ENCODE data around the gene IRS2. TPM values are rescaled to one million over a fixed set of nuclear protein-coding genes. Genes with fewer than 3 reads are reported as not detected.

IRS2 gene
- total RNA-seq, 1 donor from 2014 or later: 43.8 TPM

DNA sequence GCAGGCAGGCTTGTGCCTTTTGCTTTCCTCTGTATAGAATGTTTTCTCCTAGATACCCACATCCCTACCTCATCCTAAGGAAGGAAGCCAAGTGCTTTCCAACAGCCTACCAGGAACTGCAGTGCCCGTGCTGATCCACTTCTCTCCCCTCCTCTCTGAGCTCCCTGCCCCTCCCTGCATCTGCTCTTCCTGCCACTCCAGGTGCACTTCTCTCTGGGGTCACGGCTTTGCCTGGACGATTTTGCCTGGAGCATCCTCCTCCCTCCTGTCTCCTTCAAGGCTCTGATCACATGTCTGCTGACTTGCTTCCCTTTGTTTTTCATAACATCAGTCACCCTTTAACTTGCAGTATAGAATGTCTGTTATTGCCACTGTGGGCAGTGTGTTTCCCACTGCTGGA is 34.7 kb upstream of the IRS2 start:
- DNase-seq: no peak

DNA sequence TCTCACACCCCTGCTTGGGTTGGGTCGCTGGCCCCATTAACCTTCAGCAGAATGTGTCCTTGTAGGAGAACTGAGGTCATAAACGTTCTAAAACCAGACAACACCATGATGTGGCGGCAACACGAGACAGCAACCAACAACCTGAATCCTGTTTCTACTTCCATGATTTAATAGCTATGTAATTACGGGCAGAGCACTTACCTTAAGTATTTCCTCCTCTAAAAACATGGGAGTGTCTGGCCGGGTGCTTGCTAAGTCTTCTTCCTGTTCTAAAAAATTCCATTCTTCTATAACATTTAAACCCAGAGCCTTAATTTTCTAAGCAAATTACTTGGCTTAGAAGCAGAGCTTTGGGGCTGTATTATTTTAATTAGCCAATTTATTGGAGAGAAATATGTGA is 33.5 kb upstream of the IRS2 start:
- Histone ChIP-seq H3K9me3 (no peaks in the 10 kb centered on the region), H3K36me3 (no peaks in the 10 kb centered on the region), H3K27me3 (peaks cover 5% of the 10 kb centered on the region), H3K4me3 (no peak overlapping the region), H3K27ac (no peak overlapping the region), H3K4me1 (no peaks in the 10 kb centered on the region)
- TF ChIP-seq, protein P1, sequence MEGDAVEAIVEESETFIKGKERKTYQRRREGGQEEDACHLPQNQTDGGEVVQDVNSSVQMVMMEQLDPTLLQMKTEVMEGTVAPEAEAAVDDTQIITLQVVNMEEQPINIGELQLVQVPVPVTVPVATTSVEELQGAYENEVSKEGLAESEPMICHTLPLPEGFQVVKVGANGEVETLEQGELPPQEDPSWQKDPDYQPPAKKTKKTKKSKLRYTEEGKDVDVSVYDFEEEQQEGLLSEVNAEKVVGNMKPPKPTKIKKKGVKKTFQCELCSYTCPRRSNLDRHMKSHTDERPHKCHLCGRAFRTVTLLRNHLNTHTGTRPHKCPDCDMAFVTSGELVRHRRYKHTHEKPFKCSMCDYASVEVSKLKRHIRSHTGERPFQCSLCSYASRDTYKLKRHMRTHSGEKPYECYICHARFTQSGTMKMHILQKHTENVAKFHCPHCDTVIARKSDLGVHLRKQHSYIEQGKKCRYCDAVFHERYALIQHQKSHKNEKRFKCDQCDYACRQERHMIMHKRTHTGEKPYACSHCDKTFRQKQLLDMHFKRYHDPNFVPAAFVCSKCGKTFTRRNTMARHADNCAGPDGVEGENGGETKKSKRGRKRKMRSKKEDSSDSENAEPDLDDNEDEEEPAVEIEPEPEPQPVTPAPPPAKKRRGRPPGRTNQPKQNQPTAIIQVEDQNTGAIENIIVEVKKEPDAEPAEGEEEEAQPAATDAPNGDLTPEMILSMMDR (IDR thresholded peaks at IDR 0.05): no peak
- peak; percentile 49 for ATAC-seq
- no peak for DNase-seq
- intact Hi-C loops (cut with DNase I): no loop called here

More for the DNA sequence above, 34.7 kb upstream of the IRS2 start:
- TF ChIP-seq, protein P1 (IDR thresholded peaks at IDR 0.05): no peak
- Histone ChIP-seq H3K4me1 (no peaks in the 10 kb centered on the region), H3K27me3 (peaks cover 3% of the 10 kb centered on the region), H3K4me3 (no peak overlapping the region), H3K9me3 (no peaks in the 10 kb centered on the region), H3K36me3 (no peaks in the 10 kb centered on the region), H3K27ac (no peak overlapping the region)
- intact Hi-C loops (cut with DNase I): no loop called here
- ATAC-seq: peak; percentile 20

DNA sequence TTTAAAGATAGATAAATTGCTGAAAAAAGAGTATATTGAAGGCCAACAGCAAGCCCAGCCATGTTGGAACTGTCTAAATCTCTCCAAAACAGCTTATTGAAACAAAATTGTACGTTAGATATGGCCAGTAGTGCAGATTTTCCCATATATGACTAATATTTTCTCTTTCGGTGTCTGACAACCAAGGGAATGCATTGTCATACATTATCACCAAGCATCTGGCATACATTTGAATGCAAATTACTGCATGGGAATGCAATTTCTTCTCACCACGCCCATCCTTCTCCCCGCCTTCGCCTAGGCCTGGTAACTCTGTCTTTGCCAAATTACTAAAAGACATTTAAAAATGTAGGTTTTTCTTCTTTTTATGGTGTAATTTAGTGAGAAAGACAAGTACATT is 32.5 kb upstream of the IRS2 start:
- ATAC-seq: no peak
- H3K36me3 ChIP-seq: no peaks in the 10 kb centered on the region
- H3K9me3 ChIP-seq: no peaks in the 10 kb centered on the region
- no peak for DNase-seq
- H3K27ac ChIP-seq: no peak overlapping the region
- H3K4me1 ChIP-seq: no peaks in the 10 kb centered on the region
- H3K27me3 ChIP-seq: peaks cover 5% of the 10 kb centered on the region
- TF ChIP-seq, protein P1 (IDR thresholded peaks at IDR 0.05): no peak
- H3K4me3 ChIP-seq: no peak overlapping the region
- intact Hi-C loops (cut with DNase I): no loop called here

DNA sequence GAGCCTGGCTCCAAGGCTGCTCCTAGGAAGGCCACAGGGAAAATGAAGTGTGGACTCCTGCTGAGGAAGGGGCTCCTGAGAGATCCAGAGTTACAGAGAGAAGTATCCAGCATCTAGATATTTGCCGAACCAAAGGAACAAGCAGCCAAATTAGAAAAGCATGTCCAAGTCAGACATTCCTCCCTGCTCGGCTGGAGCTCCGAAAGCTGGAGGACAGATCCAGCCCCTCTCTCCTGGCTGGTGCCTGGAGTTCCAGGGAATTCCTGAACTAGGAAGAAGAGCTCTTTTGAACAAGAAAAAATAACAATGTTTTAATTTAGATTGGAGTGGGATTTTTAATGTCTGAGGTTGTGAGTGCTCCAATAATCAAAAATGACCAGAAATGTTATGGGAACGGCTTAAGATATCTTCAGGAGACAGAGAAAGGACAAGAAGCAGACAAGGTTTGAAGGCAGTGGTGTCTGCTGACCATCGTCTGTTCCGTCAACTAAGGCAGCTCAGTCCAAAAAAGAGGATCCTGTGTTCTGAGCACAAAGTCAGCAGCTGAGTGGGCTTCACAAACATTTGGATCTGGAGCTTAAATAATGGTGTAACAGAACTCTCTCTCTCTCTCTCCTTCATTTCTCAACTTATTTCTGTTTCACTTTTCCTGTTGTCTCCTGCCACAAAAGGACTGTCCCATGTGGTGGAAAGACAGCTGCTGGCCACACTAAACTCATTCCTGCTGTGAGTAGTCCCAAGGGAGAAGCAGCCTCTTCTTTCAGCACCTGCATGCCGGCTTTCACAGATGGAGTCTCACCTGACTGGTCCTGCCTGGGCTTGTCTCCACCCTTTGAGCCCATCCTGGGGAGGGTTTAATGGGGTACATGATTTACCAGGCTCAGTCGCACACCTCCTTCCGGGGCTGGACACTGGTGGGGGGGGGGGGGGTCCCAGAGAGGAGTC is 31.5 kb upstream of the IRS2 start:
- H3K9me3 ChIP-seq: no peaks in the 10 kb centered on the region
- H3K27ac ChIP-seq: no peak overlapping the region
- ATAC-seq (no peak), DNase-seq (no peak)
- H3K27me3 ChIP-seq: peaks cover 5% of the 10 kb centered on the region
- H3K4me1 ChIP-seq: no peaks in the 10 kb centered on the region
- H3K4me3 ChIP-seq: no peak overlapping the region
- TF ChIP-seq, protein P1 (IDR thresholded peaks at IDR 0.05): no peak
- no peaks in the 10 kb centered on the region for H3K36me3 ChIP-seq
- intact Hi-C loops (cut with DNase I): no loop called here

DNA sequence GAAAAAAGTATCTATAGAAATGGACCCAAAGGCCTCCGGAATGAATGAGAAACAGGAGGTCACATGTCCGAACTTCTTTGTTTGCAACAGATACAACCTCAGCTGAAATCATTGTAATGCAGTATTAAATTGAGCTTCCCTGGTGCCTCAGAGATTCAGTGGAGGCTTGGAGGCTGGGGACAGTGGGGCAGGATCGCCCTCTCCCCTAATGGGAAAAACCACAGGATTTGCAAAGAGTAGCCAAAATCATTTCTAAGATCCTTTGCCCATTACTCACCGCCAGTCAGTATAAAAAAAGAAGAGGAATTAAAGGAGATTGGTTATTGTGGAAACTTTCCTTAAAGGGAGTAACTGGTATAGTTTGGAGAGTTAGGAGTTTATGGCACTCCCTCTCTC is 30.4 kb upstream of the IRS2 start:
- ATAC-seq (no peak), DNase-seq (no peak)
- H3K27me3 ChIP-seq: peaks cover 5% of the 10 kb centered on the region
- H3K9me3 ChIP-seq: no peaks in the 10 kb centered on the region
- H3K4me1 ChIP-seq: no peaks in the 10 kb centered on the region
- intact Hi-C loops (cut with DNase I): no loop called here
- H3K4me3 ChIP-seq: no peak overlapping the region
- TF ChIP-seq, protein P1 (IDR thresholded peaks at IDR 0.05): no peak
- H3K27ac ChIP-seq: no peak overlapping the region
- no peaks in the 10 kb centered on the region for H3K36me3 ChIP-seq
